GM12874 (cell line): ENCODE measurements around the gene ELMO1.

ENCODE experiments used
- CTCF ChIP-seq: IDR thresholded peaks from 2 replicates; pipeline ENCODE4 v1.5.1; 2011; ENCODE audit warnings: low read depth, mild to moderate bottlenecking, control low read depth, low read length, moderate library complexity; ENCODE audit not compliant: insufficient read depth

The ELMO1 gene

GRCh38 chr7:36896956-36897590, 551.6 kb downstream of the ELMO1 start:
- no peak for TF ChIP-seq CTCF

- no peak for TF ChIP-seq CTCF
Observed at GRCh38 chr7:36896418-36896817, 552.2 kb downstream of the ELMO1 start.

GRCh38 chr7:36895192-36895591, 553.5 kb downstream of the ELMO1 start:
- TF ChIP-seq CTCF = no peak

- TF ChIP-seq CTCF = no peak
Observed at GRCh38 chr7:36894190-36894589, 554.5 kb downstream of the ELMO1 start.

GRCh38 chr7:36889182-36889581, 559.5 kb downstream of the ELMO1 start:
- TF ChIP-seq CTCF = no peak

GRCh38 chr7:36887969-36888368, 560.7 kb downstream of the ELMO1 start:
- TF ChIP-seq CTCF = no peak

GRCh38 chr7:36887233-36887632, 561.4 kb downstream of the ELMO1 start:
- no peak for TF ChIP-seq CTCF
